ENCODE data around the gene HSP90AB1.

The HSP90AB1 gene

GRCh38 chr6:44269178-44269920, 22.4 kb downstream of the HSP90AB1 start:
- DNase-seq (ENCODE audit: low spot score), result no peak

GRCh38 chr6:44269921-44270525, 23.1 kb downstream of the HSP90AB1 start, which contains the start of gene TMEM151B:
TMEM151B (plus strand) TSS chr6:44270450; CDS start chr6:44270743, 293 bp downstream.
- no peak for DNase-seq (ENCODE audit: low spot score)

- DNase-seq (ENCODE audit: low spot score), result peak; percentile 81
Observed at GRCh38 chr6:44270526-44271405, 23.9 kb downstream of the HSP90AB1 start.

- no peak for DNase-seq (ENCODE audit: low spot score)
Observed at GRCh38 chr6:44271406-44271723, 24.5 kb downstream of the HSP90AB1 start.

- DNase-seq (ENCODE audit: low spot score), result no peak
Observed at GRCh38 chr6:44271914-44272313, 25.0 kb downstream of the HSP90AB1 start.

GRCh38 chr6:44272529-44272928, 25.6 kb downstream of the HSP90AB1 start:
- no peak for DNase-seq (ENCODE audit: low spot score)

GRCh38 chr6:44272999-44273566, 26.2 kb downstream of the HSP90AB1 start:
- DNase-seq (ENCODE audit: low spot score), result no peak

- no peak for DNase-seq (ENCODE audit: low spot score)
Observed at GRCh38 chr6:44273617-44274016, 26.7 kb downstream of the HSP90AB1 start.

- DNase-seq (ENCODE audit: low spot score), result no peak
Observed at GRCh38 chr6:44275271-44275748, 28.4 kb downstream of the HSP90AB1 start.

GRCh38 chr6:44275749-44276648, 29.1 kb downstream of the HSP90AB1 start:
- DNase-seq (ENCODE audit: low spot score), result no peak

GRCh38 chr6:44276667-44277640, 30.1 kb downstream of the HSP90AB1 start:
- DNase-seq (ENCODE audit: low spot score), result no peak

GRCh38 chr6:44277763-44278162, 30.9 kb downstream of the HSP90AB1 start:
- DNase-seq (ENCODE audit: low spot score), result no peak

GRCh38 chr6:44278315-44278714, 31.4 kb downstream of the HSP90AB1 start:
- DNase-seq (ENCODE audit: low spot score), result no peak

- no peak for DNase-seq (ENCODE audit: low spot score)
Observed at GRCh38 chr6:44278774-44279697, 32.1 kb downstream of the HSP90AB1 start.

- DNase-seq (ENCODE audit: low spot score), result no peak
Observed at GRCh38 chr6:44284121-44284520, 37.2 kb downstream of the HSP90AB1 start.

- DNase-seq (ENCODE audit: low spot score), result no peak
Observed at GRCh38 chr6:44284867-44285266, 38.0 kb downstream of the HSP90AB1 start.

- no peak for DNase-seq (ENCODE audit: low spot score)
Observed at GRCh38 chr6:44285552-44286284, 38.8 kb downstream of the HSP90AB1 start.

GRCh38 chr6:44286285-44286565, 39.3 kb downstream of the HSP90AB1 start:
- no peak for DNase-seq (ENCODE audit: low spot score)
